Activated naive CD8-positive, alpha-beta T cell treated with anti-CD3 and anti-CD28 coated beads for 36 hours (primary cell): ENCODE results near the gene MGA. TPM values are rescaled to one million over a fixed set of nuclear protein-coding genes. Genes with fewer than 3 reads are reported as not detected.
A peak's percentile ranks its signal among the peaks of the same experiment; 100 is the strongest.

Experiments
- DNase-seq: peaks from one replicate; pipeline ENCODE4 v3.0.0; 2021
- H3K27ac Mint-ChIP-seq: one replicate; pipeline ENCODE4 v1.8.0; 2022; ENCODE audit warnings: mild to moderate bottlenecking, moderate library complexity, mixed read lengths
- H3K27me3 Mint-ChIP-seq: one replicate; pipeline ENCODE4 v1.8.0; 2022; ENCODE audit warnings: mild to moderate bottlenecking, mixed read lengths
- H3K36me3 Mint-ChIP-seq: one replicate; pipeline ENCODE4 v1.8.0; 2021; ENCODE audit warnings: mild to moderate bottlenecking, mixed read lengths
- H3K4me1 Mint-ChIP-seq: one replicate; pipeline ENCODE4 v1.8.0; 2021; ENCODE audit warnings: mixed read lengths
- H3K4me3 Mint-ChIP-seq: one replicate; pipeline ENCODE4 v1.8.0; 2022; ENCODE audit warnings: mild to moderate bottlenecking, moderate library complexity, mixed read lengths
- H3K9me3 Mint-ChIP-seq: one replicate; pipeline ENCODE4 v1.8.0; 2022; ENCODE audit warnings: mixed read lengths
- total RNA-seq, 2 experiments: library from RNA; stranded (reverse); gene quantifications; one replicate each; pipeline ENCODE4 v1.2.3, GENCODE V29; 2021

Gene MGA
- total RNA-seq, 2 experiments from 2014 or later = 30.5 to 32.0 TPM

DNA sequence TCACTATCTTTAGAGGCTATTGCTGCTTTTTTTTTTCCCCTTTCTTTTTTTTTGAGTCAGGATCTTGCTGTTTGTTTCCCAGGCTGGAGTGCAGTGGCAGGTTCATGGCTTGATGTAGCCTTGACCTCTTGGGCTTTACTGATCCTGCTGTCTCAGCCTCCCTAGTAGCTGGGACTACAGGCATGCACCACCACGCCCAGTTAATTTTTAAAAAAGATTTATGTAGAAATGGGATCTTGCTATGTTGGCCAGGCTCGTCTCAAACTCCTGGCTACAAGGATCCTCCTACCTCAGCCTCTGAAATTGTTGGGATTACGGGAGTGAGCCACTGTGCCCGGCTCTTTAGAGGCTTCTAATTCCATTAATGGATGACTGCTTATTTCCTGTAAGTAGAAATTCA is 15.1 kb downstream of the MGA start:
- H3K9me3 Mint-ChIP-seq = peaks cover 5% of the 10 kb centered on the region
- H3K36me3 Mint-ChIP-seq = peaks cover 38% of the 10 kb centered on the region
- DNase-seq = no peak
- no peaks in the 10 kb centered on the region for H3K27me3 Mint-ChIP-seq
- H3K4me3 Mint-ChIP-seq = no peak overlapping the region
- peaks cover 43% of the 10 kb centered on the region for H3K4me1 Mint-ChIP-seq
- H3K27ac Mint-ChIP-seq = no peak overlapping the region

- Mint-ChIP-seq H3K27me3 (no peaks in the 10 kb centered on the region), H3K4me3 (no peak overlapping the region), H3K9me3 (peaks cover 5% of the 10 kb centered on the region), H3K27ac (no peak overlapping the region), H3K4me1 (peaks cover 40% of the 10 kb centered on the region), H3K36me3 (peaks cover 32% of the 10 kb centered on the region)
- DNase-seq = no peak
These were observed 18.5 kb downstream of the MGA start for GRCh38 chr15:41678742-41679141.

DNA sequence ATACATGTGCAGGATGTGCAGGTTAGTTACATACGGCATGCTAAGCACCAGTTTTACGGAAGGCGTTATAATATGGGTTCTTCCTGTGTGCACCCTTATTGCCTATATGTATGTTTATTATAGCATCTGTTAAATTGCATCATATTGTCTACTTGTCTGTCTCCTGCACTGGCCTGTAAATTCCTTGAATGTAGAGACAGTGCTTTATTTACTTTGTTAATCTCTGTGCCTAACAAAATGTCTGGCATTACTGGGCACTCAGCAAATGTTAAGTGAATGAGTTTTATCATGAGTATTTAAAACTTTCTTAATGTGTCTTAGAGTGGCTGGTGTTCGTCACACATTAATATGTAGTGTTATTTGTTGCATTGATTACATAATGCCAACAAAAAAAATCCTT is 23.8 kb downstream of the MGA start:
- peaks cover 53% of the 10 kb centered on the region for H3K4me1 Mint-ChIP-seq
- H3K36me3 Mint-ChIP-seq = peaks cover 27% of the 10 kb centered on the region
- no peak overlapping the region for H3K4me3 Mint-ChIP-seq

GRCh38 chr15:41688671-41689070 is 28.5 kb downstream of the MGA start:
- peaks cover 66% of the 10 kb centered on the region for H3K4me1 Mint-ChIP-seq
- peaks cover 2% of the 10 kb centered on the region for H3K9me3 Mint-ChIP-seq
- no peak overlapping the region for H3K4me3 Mint-ChIP-seq
- no peak for DNase-seq
- no peaks in the 10 kb centered on the region for H3K27me3 Mint-ChIP-seq
- H3K27ac Mint-ChIP-seq = no peak overlapping the region
- peaks cover 25% of the 10 kb centered on the region for H3K36me3 Mint-ChIP-seq

More for the DNA sequence above, 23.8 kb downstream of the MGA start:
- DNase-seq = no peak
- H3K27me3 Mint-ChIP-seq = no peaks in the 10 kb centered on the region
- peaks cover 2% of the 10 kb centered on the region for H3K9me3 Mint-ChIP-seq
- no peak overlapping the region for H3K27ac Mint-ChIP-seq

DNA sequence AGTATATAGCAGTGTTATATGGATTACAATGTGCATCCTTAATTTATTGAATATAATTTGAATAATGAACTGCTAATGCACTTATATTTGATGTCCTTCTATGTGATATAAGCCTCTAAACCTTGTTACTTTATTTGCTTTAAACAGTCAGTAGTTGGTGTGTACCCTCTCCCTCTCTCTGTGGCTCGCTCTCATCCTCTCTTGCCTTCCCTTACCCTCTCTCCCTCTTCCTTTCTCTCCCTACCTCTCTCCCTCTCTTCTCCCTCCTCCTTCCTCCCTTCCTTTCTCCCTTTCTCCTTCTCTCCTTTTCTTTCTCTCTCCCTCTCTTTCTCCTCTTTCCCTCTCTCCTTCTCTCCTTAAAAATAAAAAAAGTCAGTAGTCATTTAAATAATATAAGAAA is 28.9 kb downstream of the MGA start:
- Mint-ChIP-seq H3K36me3 (peaks cover 25% of the 10 kb centered on the region), H3K27ac (peak overlapping the region; percentile 22), H3K27me3 (no peaks in the 10 kb centered on the region), H3K4me3 (no peak overlapping the region), H3K9me3 (peaks cover 2% of the 10 kb centered on the region), H3K4me1 (peaks cover 66% of the 10 kb centered on the region)
- no peak for DNase-seq

GRCh38 chr15:41689834-41690233 is 29.6 kb downstream of the MGA start:
- Mint-ChIP-seq H3K27ac (peak overlapping the region; percentile 72), H3K9me3 (peaks cover 2% of the 10 kb centered on the region), H3K4me3 (no peak overlapping the region), H3K36me3 (peaks cover 25% of the 10 kb centered on the region), H3K27me3 (no peaks in the 10 kb centered on the region), H3K4me1 (peaks cover 59% of the 10 kb centered on the region)
- no peak for DNase-seq

GRCh38 chr15:41690636-41691035 is 30.4 kb downstream of the MGA start:
- H3K36me3 Mint-ChIP-seq = peaks cover 24% of the 10 kb centered on the region
- DNase-seq = peak; percentile 6
- peaks cover 57% of the 10 kb centered on the region for H3K4me1 Mint-ChIP-seq
- peak overlapping the region; percentile 72 for H3K27ac Mint-ChIP-seq
- H3K27me3 Mint-ChIP-seq = no peaks in the 10 kb centered on the region
- peaks cover 2% of the 10 kb centered on the region for H3K9me3 Mint-ChIP-seq
- H3K4me3 Mint-ChIP-seq = no peak overlapping the region

DNA sequence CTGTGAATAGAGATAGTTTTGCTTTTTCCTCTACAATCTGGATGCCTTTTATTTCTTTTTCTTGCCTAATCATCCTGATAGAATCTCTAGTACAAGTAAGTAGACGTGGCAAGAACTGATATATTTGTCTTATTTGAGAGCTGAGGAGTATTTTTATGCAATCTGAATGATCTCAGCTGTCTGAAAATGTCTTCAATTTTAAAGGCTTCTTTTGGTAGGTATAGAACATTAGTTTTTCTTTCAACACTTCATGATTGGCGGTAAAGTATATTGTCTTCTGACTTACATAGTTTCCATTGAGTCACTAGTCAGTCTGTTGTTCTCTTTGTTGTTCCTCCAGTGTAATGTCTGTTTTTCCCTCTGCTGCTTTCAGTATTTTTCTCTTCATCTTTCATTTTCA is 31.3 kb downstream of the MGA start:
- H3K4me1 Mint-ChIP-seq = peaks cover 64% of the 10 kb centered on the region
- no peaks in the 10 kb centered on the region for H3K27me3 Mint-ChIP-seq
- peak overlapping the region; percentile 76 for H3K27ac Mint-ChIP-seq
- peaks cover 2% of the 10 kb centered on the region for H3K9me3 Mint-ChIP-seq
- H3K4me3 Mint-ChIP-seq = peak overlapping the region; percentile 8
- peaks cover 20% of the 10 kb centered on the region for H3K36me3 Mint-ChIP-seq
- no peak for DNase-seq

DNA sequence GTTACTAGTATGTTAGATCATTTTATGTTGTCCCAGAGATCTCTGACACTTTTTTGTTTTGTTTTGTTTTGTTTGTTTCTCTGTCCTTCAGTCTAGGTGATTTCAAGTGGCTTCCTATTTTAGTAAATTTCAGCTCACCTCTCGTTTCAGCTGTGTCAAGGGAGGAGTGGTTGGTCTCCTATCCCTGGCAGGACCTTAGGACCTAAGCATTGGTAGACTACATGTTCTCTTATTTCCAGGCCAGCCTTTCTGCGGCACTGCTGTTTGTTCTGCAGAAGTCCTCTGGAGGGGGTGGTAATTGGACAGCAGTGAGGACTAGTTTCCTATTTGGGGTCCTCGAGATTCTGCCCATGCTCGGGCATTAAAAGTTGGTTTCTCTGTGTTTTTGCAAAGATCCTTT is 31.8 kb downstream of the MGA start:
- DNase-seq = no peak
- H3K27ac Mint-ChIP-seq = peak overlapping the region; percentile 76
- peaks cover 61% of the 10 kb centered on the region for H3K4me1 Mint-ChIP-seq
- H3K27me3 Mint-ChIP-seq = no peaks in the 10 kb centered on the region
- peaks cover 2% of the 10 kb centered on the region for H3K9me3 Mint-ChIP-seq
- H3K4me3 Mint-ChIP-seq = peak overlapping the region; percentile 8
- H3K36me3 Mint-ChIP-seq = peaks cover 16% of the 10 kb centered on the region

DNA sequence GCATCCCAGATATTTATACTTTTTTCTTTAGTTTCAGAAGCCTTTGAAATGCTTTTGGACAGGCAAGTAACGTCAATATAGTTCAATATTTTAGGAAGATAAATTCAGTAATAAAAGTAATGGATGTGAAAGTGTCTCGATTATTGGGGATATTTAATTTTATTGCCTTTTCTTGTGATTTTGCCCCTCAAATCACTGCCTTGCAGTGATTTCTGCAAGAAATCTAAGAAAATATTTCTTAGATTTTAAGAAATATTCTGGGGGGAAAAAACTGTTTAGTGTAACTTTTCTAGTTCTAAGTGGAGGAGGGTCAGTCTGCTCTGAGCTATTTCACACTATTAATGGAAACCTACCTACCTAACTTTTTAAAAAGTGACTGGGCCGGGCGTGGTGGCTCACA is 33.6 kb downstream of the MGA start:
- DNase-seq = no peak
- Mint-ChIP-seq H3K36me3 (peaks cover 16% of the 10 kb centered on the region), H3K4me1 (peaks cover 49% of the 10 kb centered on the region), H3K4me3 (no peak overlapping the region), H3K9me3 (peaks cover 2% of the 10 kb centered on the region), H3K27ac (no peak overlapping the region), H3K27me3 (no peaks in the 10 kb centered on the region)

- DNase-seq = peak; percentile 24
- Mint-ChIP-seq H3K9me3 (no peaks in the 10 kb centered on the region), H3K4me1 (peaks cover 35% of the 10 kb centered on the region), H3K27ac (peak overlapping the region; percentile 49), H3K27me3 (no peaks in the 10 kb centered on the region), H3K36me3 (peaks cover 17% of the 10 kb centered on the region), H3K4me3 (peak overlapping the region; percentile 53)
These were observed 35.7 kb downstream of the MGA start for GRCh38 chr15:41695750-41696436.

DNA sequence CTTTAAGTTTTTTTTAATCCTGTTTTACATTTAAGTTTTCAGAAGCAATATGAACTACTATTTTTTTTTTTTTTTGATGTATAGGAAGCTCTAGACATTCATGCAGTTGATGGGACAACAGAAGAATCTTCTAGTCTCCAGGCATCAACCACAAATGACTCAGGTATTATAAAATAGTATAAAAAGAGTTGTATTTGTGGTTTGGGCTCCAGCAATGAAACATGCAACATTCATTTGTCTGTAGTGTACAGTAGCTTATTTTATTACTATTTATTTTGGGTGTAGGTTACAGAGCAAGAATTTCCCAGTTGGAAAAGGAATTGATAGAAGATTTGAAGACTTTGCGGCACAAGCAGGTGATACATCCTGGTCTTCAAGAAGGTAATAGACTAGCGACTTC is 38.6 kb downstream of the MGA start:
- H3K4me1 Mint-ChIP-seq = peaks cover 15% of the 10 kb centered on the region
- no peak overlapping the region for H3K27ac Mint-ChIP-seq

GRCh38 chr15:41703120-41703519 is 42.9 kb downstream of the MGA start:
- no peaks in the 10 kb centered on the region for H3K9me3 Mint-ChIP-seq
- peaks cover 20% of the 10 kb centered on the region for H3K36me3 Mint-ChIP-seq
- no peak overlapping the region for H3K4me3 Mint-ChIP-seq
- DNase-seq = no peak
- no peaks in the 10 kb centered on the region for H3K27me3 Mint-ChIP-seq
- no peak overlapping the region for H3K27ac Mint-ChIP-seq
- H3K4me1 Mint-ChIP-seq = peaks cover 3% of the 10 kb centered on the region

More for the DNA sequence above, 38.6 kb downstream of the MGA start:
- Mint-ChIP-seq H3K4me3 (no peak overlapping the region), H3K27me3 (no peaks in the 10 kb centered on the region), H3K9me3 (no peaks in the 10 kb centered on the region), H3K36me3 (peaks cover 22% of the 10 kb centered on the region)
- DNase-seq = no peak

DNA sequence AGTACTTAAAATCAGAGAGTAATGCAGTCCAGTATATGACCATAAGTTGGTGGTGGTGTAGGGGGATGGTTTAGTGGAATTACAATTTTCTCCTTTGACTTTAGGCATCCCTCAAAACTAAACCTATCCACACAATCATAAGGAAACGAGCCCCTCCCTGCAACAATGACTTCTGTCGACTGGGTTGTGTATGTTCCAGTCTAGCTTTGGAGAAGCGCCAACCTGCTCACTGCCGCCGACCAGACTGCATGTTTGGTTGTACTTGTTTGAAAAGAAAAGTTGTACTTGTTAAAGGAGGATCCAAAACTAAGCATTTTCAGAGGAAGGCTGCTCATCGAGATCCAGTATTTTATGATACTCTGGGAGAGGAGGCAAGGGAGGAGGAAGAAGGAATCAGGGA is 52.8 kb downstream of the MGA start:
- H3K4me3 Mint-ChIP-seq = no peak overlapping the region
- DNase-seq = no peak
- peaks cover 15% of the 10 kb centered on the region for H3K36me3 Mint-ChIP-seq
- peaks cover 2% of the 10 kb centered on the region for H3K4me1 Mint-ChIP-seq
- H3K9me3 Mint-ChIP-seq = no peaks in the 10 kb centered on the region
- H3K27me3 Mint-ChIP-seq = no peaks in the 10 kb centered on the region
- H3K27ac Mint-ChIP-seq = no peak overlapping the region

DNA sequence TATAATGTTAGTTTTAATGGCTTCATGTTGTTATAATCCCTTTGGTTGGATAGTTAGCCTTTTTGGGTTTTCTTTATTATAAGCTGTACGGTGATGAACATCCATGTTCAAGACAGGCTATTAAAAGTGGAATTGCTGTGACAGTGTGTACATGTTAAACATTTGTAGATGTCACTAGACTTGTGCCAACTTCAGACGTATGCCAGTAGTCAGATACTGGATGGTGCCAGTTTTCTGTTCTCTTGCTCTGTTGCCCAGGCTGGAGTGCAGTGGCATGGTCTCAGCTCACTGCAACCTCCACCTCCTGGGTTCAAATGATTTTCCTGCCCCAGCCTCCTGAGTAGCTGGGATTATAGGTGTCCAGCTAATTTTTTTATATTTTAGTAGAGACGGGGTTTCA is 54.1 kb downstream of the MGA start:
- no peaks in the 10 kb centered on the region for H3K27me3 Mint-ChIP-seq
- H3K9me3 Mint-ChIP-seq = no peaks in the 10 kb centered on the region
- H3K36me3 Mint-ChIP-seq = peaks cover 15% of the 10 kb centered on the region
- H3K4me1 Mint-ChIP-seq = peaks cover 2% of the 10 kb centered on the region
- H3K27ac Mint-ChIP-seq = no peak overlapping the region
- no peak overlapping the region for H3K4me3 Mint-ChIP-seq
- DNase-seq = no peak

GRCh38 chr15:41716864-41717263 is 56.7 kb downstream of the MGA start:
- H3K27me3 Mint-ChIP-seq = no peaks in the 10 kb centered on the region
- peaks cover 2% of the 10 kb centered on the region for H3K4me1 Mint-ChIP-seq
- H3K36me3 Mint-ChIP-seq = peaks cover 9% of the 10 kb centered on the region
- no peaks in the 10 kb centered on the region for H3K9me3 Mint-ChIP-seq
- H3K27ac Mint-ChIP-seq = no peak overlapping the region
- DNase-seq = no peak
- H3K4me3 Mint-ChIP-seq = no peak overlapping the region
